ENCODE results near the gene SYCP2L. TPM values are rescaled to one million over a fixed set of nuclear protein-coding genes. Genes with fewer than 3 reads are reported as not detected.

SYCP2L gene
- total and polyA plus RNA-seq, 2 of the 8 experiments (the other 6 are each of a cell fraction or from before 2014, with no cell fraction given): 1.7 to 4.2 TPM

DNA sequence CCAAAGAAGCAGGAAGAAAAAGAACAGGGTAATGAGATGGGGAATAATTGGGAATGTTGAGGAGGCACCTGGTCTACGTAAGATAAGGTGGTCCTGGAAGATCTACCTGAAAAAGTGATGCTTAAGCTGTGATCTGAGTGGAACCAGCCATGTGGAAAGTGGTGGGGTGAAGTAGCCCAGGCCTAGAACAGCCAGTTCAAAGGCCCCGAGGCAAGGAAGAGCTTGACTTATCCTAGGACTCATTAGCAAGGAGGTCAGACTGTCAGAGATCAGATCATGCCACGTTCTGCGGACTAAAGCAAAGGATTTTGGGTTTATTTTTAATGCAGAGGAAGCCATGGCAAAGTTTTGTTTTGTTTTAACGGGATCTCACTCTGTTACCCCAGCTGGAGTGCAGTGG, 5.1 kb downstream of the SYCP2L start (continued):
- TF ChIP-seq, protein P1, sequence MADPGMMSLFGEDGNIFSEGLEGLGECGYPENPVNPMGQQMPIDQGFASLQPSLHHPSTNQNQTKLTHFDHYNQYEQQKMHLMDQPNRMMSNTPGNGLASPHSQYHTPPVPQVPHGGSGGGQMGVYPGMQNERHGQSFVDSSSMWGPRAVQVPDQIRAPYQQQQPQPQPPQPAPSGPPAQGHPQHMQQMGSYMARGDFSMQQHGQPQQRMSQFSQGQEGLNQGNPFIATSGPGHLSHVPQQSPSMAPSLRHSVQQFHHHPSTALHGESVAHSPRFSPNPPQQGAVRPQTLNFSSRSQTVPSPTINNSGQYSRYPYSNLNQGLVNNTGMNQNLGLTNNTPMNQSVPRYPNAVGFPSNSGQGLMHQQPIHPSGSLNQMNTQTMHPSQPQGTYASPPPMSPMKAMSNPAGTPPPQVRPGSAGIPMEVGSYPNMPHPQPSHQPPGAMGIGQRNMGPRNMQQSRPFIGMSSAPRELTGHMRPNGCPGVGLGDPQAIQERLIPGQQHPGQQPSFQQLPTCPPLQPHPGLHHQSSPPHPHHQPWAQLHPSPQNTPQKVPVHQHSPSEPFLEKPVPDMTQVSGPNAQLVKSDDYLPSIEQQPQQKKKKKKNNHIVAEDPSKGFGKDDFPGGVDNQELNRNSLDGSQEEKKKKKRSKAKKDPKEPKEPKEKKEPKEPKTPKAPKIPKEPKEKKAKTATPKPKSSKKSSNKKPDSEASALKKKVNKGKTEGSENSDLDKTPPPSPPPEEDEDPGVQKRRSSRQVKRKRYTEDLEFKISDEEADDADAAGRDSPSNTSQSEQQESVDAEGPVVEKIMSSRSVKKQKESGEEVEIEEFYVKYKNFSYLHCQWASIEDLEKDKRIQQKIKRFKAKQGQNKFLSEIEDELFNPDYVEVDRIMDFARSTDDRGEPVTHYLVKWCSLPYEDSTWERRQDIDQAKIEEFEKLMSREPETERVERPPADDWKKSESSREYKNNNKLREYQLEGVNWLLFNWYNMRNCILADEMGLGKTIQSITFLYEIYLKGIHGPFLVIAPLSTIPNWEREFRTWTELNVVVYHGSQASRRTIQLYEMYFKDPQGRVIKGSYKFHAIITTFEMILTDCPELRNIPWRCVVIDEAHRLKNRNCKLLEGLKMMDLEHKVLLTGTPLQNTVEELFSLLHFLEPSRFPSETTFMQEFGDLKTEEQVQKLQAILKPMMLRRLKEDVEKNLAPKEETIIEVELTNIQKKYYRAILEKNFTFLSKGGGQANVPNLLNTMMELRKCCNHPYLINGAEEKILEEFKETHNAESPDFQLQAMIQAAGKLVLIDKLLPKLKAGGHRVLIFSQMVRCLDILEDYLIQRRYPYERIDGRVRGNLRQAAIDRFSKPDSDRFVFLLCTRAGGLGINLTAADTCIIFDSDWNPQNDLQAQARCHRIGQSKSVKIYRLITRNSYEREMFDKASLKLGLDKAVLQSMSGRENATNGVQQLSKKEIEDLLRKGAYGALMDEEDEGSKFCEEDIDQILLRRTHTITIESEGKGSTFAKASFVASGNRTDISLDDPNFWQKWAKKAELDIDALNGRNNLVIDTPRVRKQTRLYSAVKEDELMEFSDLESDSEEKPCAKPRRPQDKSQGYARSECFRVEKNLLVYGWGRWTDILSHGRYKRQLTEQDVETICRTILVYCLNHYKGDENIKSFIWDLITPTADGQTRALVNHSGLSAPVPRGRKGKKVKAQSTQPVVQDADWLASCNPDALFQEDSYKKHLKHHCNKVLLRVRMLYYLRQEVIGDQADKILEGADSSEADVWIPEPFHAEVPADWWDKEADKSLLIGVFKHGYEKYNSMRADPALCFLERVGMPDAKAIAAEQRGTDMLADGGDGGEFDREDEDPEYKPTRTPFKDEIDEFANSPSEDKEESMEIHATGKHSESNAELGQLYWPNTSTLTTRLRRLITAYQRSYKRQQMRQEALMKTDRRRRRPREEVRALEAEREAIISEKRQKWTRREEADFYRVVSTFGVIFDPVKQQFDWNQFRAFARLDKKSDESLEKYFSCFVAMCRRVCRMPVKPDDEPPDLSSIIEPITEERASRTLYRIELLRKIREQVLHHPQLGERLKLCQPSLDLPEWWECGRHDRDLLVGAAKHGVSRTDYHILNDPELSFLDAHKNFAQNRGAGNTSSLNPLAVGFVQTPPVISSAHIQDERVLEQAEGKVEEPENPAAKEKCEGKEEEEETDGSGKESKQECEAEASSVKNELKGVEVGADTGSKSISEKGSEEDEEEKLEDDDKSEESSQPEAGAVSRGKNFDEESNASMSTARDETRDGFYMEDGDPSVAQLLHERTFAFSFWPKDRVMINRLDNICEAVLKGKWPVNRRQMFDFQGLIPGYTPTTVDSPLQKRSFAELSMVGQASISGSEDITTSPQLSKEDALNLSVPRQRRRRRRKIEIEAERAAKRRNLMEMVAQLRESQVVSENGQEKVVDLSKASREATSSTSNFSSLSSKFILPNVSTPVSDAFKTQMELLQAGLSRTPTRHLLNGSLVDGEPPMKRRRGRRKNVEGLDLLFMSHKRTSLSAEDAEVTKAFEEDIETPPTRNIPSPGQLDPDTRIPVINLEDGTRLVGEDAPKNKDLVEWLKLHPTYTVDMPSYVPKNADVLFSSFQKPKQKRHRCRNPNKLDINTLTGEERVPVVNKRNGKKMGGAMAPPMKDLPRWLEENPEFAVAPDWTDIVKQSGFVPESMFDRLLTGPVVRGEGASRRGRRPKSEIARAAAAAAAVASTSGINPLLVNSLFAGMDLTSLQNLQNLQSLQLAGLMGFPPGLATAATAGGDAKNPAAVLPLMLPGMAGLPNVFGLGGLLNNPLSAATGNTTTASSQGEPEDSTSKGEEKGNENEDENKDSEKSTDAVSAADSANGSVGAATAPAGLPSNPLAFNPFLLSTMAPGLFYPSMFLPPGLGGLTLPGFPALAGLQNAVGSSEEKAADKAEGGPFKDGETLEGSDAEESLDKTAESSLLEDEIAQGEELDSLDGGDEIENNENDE (IDR thresholded peaks at IDR 0.05; ENCODE audit: insufficient replicate concordance, low read length): no peak
- TF ChIP-seq, protein P2, sequence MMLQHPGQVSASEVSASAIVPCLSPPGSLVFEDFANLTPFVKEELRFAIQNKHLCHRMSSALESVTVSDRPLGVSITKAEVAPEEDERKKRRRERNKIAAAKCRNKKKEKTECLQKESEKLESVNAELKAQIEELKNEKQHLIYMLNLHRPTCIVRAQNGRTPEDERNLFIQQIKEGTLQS (IDR thresholded peaks at IDR 0.05; ENCODE audit: insufficient read depth, low read depth, low read length): no peak
- no peak for TF ChIP-seq YY1 (IDR thresholded peaks at IDR 0.05; ENCODE audit: low read depth, low read length)
- TF ChIP-seq JUN (IDR thresholded peaks at IDR 0.05; ENCODE audit: low read depth, low read length): no peak
- no peak for TF ChIP-seq SP2 (IDR thresholded peaks at IDR 0.05; ENCODE audit: low read length)
- no peak for TF ChIP-seq TAF1 (IDR thresholded peaks at IDR 0.05; ENCODE audit: low read depth, low read length)
- TF ChIP-seq PHF8 (conservative IDR thresholded peaks at IDR 0.05; ENCODE audit: low read depth, low read length): no peak
- TF ChIP-seq EP300 (IDR thresholded peaks at IDR 0.05; ENCODE audit: borderline replicate concordance in 1 of 2, low read depth in 2 of 2, low read length in 2 of 2): no peak
